HL-60 (cell line): Measurements from ENCODE around the gene TMEM26.

Experiments used
- DNase-seq, 2 experiments: peaks; one replicate each; pipeline ENCODE4 v3.0.0-alpha.2; 2010 to 2020; ENCODE audit warnings: low read depth in 1 of 2, low spot score in 1 of 2
- H3K27ac ChIP-seq: fragments of 250-450 bp; sonication (Bioruptor Pico); replicated peaks from 2 replicates; pipeline ENCODE4 v1.5.1; 2020; ENCODE audit warnings: mild to moderate bottlenecking, moderate library complexity
- H3K27me3 ChIP-seq: fragments of 250-450 bp; sonication (Bioruptor Pico); 2 replicates; pipeline ENCODE4 v1.5.1; 2021; ENCODE audit warnings: mild to moderate bottlenecking, moderate library complexity; ENCODE audit not compliant: insufficient read depth, poor library complexity, severe bottlenecking
- H3K4me3 ChIP-seq: replicated peaks from 2 replicates; pipeline ENCODE4 v1.5.1; 2011; ENCODE audit warnings: mild to moderate bottlenecking, control low read depth, low read length; ENCODE audit not compliant: insufficient read depth
- CTCF ChIP-seq: IDR thresholded peaks from one replicate; pipeline ENCODE4 v1.5.1; 2011; ENCODE audit warnings: low read length, control low read depth, inconsistent platforms; ENCODE audit not compliant: insufficient read depth
- GABPA ChIP-seq: IDR thresholded peaks from 2 replicates; pipeline ENCODE4 v1.6.1; 2012; ENCODE audit warnings: low read depth
- POLR2AphosphoS5 ChIP-seq: IDR thresholded peaks from 2 replicates; pipeline ENCODE4 v1.6.1; 2012; ENCODE audit warnings: low read depth
- SPI1 ChIP-seq: IDR thresholded peaks from 2 replicates; pipeline ENCODE4 v1.6.1; 2012; ENCODE audit warnings: low read depth, mild to moderate bottlenecking, borderline replicate concordance
- TF ChIP-seq, protein P1 (sequence below): IDR thresholded peaks from 2 replicates; pipeline ENCODE4 v1.6.1; 2012; ENCODE audit warnings: low read depth; ENCODE audit not compliant: insufficient replicate concordance

TMEM26 gene

DNA sequence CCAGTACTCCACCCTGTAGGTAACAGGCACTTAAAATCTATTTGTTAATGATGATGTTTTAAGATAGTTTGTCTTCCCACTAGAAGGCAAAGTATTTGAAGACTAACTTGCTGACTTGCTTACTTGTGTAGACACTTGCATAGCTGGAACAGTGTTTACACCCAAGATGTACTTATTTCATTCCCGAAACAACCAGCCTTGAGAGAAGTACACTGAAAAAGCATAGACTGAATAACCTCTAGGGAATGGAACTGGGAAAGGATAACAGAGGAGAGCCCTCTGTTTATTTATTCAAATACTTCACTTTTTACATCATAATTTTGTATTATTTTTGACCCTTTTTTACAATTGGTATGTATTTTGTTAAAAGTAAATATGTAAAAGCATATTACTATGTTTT, 33.1 kb upstream of the TMEM26 start:
- Histone ChIP-seq H3K27me3 (no peaks in the 10 kb centered on the region), H3K4me3 (no peak overlapping the region), H3K27ac (no peak overlapping the region)
- DNase-seq, result no peak
- no peak for TF ChIP-seq GABPA
- TF ChIP-seq CTCF, result no peak
- no peak for TF ChIP-seq POLR2AphosphoS5
- TF ChIP-seq, protein P1, sequence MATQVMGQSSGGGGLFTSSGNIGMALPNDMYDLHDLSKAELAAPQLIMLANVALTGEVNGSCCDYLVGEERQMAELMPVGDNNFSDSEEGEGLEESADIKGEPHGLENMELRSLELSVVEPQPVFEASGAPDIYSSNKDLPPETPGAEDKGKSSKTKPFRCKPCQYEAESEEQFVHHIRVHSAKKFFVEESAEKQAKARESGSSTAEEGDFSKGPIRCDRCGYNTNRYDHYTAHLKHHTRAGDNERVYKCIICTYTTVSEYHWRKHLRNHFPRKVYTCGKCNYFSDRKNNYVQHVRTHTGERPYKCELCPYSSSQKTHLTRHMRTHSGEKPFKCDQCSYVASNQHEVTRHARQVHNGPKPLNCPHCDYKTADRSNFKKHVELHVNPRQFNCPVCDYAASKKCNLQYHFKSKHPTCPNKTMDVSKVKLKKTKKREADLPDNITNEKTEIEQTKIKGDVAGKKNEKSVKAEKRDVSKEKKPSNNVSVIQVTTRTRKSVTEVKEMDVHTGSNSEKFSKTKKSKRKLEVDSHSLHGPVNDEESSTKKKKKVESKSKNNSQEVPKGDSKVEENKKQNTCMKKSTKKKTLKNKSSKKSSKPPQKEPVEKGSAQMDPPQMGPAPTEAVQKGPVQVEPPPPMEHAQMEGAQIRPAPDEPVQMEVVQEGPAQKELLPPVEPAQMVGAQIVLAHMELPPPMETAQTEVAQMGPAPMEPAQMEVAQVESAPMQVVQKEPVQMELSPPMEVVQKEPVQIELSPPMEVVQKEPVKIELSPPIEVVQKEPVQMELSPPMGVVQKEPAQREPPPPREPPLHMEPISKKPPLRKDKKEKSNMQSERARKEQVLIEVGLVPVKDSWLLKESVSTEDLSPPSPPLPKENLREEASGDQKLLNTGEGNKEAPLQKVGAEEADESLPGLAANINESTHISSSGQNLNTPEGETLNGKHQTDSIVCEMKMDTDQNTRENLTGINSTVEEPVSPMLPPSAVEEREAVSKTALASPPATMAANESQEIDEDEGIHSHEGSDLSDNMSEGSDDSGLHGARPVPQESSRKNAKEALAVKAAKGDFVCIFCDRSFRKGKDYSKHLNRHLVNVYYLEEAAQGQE, result no peak
- no peak for TF ChIP-seq SPI1

DNA sequence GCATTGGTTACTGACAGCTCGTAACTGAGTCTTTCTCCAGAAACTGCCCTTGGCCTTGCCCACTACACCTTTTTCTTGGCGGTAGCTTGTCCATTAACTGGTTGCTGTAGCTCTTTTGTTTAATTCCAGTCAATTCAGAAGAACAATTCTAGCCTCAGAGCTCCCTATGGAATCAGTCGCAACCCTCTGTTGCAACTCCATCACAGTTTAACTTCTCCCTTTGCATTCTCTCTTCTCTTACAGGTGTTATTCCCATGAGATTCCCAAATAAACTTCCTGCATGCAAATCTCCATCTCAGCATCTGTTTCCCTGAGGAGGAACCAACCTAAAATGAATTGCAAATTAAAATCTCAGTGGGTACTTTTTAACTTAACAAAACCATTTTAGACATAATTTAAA, 28.4 kb upstream of the TMEM26 start:
- no peak for DNase-seq
- H3K4me3 ChIP-seq, result no peak overlapping the region
- TF ChIP-seq GABPA (no peak), POLR2AphosphoS5 (no peak), CTCF (no peak), SPI1 (no peak)
- TF ChIP-seq, protein P1, result no peak
- no peaks in the 10 kb centered on the region for H3K27me3 ChIP-seq
- no peak overlapping the region for H3K27ac ChIP-seq

DNA sequence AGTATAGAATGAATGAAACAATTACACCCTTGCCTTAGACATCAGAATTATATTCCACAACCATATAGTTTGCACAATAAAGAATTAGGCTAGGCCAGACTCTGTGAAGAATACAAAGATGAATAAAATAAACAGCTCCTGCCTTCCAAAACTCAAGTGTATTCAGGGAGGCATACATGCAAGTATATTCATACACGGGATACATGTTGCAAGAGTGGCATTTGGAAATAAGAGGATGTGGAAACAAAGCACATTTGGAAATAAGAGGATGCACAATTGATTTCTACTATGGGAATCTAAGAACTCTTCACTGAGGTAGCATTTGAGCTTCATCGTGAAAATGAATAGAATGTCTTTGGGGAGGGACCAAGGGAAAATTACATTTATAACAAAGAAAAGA, 27.0 kb upstream of the TMEM26 start:
- H3K27ac ChIP-seq, result no peak overlapping the region
- no peak overlapping the region for H3K4me3 ChIP-seq
- TF ChIP-seq, protein P1, result no peak
- no peaks in the 10 kb centered on the region for H3K27me3 ChIP-seq
- no peak for DNase-seq
